AG09319 (cell line): ENCODE data around the gene RIOX2.
"Not testable (repeated sequence)": the region's sequence is repeated elsewhere in the genome, so short reads cannot be mapped to it uniquely, and the experiment has no call there.

ENCODE experiments used
- DNase-seq: peaks from one replicate; pipeline ENCODE4 v3.0.0-alpha.2; 2010; ENCODE audit warnings: low read depth; ENCODE audit errors: extremely low read depth
- TF ChIP-seq, protein P1 (sequence below): IDR thresholded peaks from 2 replicates; pipeline ENCODE4 v1.5.1; 2011; ENCODE audit warnings: low read depth, mild to moderate bottlenecking, inconsistent platforms, low read length, moderate library complexity

RIOX2 gene

GRCh38 chr3:97971679-97972567, at the start of gene RIOX2:
Gene RIOX2, minus strand, starts transcription at chr3:97972431. Its CDS starts 4,838 bp downstream, at chr3:97967593.
- TF ChIP-seq, protein P1, sequence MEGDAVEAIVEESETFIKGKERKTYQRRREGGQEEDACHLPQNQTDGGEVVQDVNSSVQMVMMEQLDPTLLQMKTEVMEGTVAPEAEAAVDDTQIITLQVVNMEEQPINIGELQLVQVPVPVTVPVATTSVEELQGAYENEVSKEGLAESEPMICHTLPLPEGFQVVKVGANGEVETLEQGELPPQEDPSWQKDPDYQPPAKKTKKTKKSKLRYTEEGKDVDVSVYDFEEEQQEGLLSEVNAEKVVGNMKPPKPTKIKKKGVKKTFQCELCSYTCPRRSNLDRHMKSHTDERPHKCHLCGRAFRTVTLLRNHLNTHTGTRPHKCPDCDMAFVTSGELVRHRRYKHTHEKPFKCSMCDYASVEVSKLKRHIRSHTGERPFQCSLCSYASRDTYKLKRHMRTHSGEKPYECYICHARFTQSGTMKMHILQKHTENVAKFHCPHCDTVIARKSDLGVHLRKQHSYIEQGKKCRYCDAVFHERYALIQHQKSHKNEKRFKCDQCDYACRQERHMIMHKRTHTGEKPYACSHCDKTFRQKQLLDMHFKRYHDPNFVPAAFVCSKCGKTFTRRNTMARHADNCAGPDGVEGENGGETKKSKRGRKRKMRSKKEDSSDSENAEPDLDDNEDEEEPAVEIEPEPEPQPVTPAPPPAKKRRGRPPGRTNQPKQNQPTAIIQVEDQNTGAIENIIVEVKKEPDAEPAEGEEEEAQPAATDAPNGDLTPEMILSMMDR, result peak; percentile 5; the same call in 1 of the 2 replicates

GRCh38 chr3:98020412-98020811, 48.2 kb upstream of the RIOX2 start:
- TF ChIP-seq, protein P1, result no peak
- no peak for DNase-seq

More at GRCh38 chr3:97971679-97972567, at the start of gene RIOX2:
- DNase-seq, result no peak

GRCh38 chr3:98018301-98018700, 46.1 kb upstream of the RIOX2 start:
- TF ChIP-seq, protein P1, result no peak
- DNase-seq, result no peak

DNA sequence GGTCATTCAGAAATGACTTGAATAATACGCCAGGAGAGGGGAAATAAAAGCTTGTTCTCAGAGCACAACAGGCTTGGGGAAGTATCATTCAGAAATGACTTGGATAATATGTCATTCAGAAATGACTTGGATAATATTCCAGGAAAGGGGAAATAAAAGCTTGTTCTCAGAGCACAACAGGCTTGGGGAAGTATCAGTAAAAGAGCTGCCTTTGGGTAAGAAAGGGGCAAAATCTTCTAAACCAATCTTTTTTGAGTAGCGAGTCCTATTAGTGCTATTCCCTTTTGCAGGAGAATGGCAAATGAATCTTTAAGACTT, 42.0 kb upstream of the RIOX2 start:
- TF ChIP-seq, protein P1, result no peak
- no peak for DNase-seq

GRCh38 chr3:98013411-98014267, 41.4 kb upstream of the RIOX2 start:
- peak; percentile 57 for DNase-seq
- TF ChIP-seq, protein P1, result peak; percentile 13; the same call in 1 of the 2 replicates

DNA sequence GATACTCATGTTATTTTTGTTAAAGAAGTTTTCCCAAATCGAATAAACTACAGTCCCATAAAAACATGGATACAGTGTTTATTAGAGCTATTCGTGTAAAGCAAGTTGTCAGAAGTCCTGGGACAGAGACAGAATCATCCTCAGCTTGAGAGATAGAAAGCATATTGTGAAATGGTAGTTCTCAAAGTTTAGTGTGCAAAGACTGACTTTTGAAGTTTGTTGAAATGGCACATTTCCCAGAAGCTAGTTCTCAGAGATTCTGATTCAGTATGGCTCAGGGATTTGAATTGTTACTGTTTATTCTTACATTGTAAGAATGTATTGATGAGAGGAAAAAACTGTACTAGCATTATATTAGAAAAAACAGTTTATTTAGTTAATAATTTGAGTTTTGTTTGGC, 40.7 kb upstream of the RIOX2 start:
- TF ChIP-seq, protein P1, result no peak
- DNase-seq, result peak; percentile 44

DNA sequence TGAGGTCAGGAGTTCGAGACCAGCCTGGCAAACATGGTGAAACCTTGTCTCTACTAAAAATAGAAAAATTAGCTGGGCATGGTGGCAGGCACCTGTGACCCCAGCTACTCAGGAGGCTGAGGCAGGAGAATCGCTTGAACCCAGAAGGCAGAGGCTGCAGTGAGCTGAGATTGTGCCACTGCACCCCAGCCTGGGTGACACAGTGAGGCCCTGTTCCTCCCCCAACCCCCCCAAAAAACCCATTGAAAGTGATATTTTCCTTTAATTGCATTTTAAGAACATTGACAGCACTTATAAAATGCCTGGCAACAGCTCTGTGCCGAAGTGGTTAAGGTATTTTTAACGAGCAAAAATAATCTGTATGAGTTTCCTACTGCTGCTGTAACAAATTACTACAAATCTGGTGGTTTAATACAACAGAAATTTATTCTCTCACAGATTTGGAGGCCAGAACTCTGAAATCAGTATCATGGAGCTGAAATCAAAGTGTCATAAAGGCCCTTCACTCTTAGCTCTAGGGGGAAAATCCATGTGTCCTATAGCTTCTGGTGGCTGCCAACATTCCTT, 38.7 kb upstream of the RIOX2 start:
- not testable (repeated sequence) for DNase-seq
